ENCODE results near the gene RPL39L. TPM values are rescaled to one million over a fixed set of nuclear protein-coding genes. Genes with fewer than 3 reads are reported as not detected.
"Not testable (repeated sequence)": the region's sequence is repeated elsewhere in the genome, so short reads cannot be mapped to it uniquely, and the experiment has no call there.

RPL39L gene
- total RNA-seq, 1 experiment from 2014 or later = 3.3 TPM

DNA sequence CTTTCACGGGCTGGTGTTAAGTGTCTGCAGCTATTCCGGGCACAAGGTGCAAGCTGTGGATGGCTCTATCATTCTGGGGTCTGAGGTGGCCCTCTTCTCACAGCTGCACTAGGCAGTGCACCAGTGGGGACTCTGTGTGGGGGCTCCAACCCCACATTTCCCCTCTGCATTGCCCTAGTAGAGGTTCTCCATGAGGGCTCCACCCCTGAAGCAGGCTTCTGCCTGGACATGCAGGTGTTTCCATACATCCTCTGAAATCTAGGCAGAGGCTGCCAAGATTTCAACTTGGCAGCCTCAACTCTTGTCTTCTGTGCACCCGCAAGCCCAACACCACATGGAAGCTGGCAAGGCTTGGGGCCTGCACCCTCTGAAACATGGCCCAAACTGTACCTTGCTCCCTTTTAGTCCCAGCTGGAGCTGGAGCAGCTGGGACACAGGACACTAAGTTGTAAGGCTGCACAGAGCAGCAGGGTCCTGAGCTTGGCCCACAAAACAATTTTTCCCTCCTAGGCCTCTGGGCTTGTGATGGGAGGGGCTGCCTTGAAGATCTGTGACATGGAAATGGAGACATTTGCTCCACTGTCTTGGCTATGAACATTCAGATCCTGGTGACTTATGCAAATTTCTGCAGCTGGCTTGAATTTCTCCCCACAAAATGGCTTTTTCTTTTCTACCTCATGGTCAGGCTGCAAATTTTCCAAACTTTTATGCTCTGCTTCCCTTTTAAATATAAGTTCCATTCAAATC is 6.0 kb upstream of the RPL39L start:
- Mint-ChIP-seq H3K27me3 (ENCODE audit: insufficient read depth, unreplicated experiment) (no peaks in the 10 kb centered on the region), H3K27ac (ENCODE audit: low read depth, unreplicated experiment) (no peak overlapping the region), H3K4me3 (ENCODE audit: unreplicated experiment) (no peak overlapping the region), H3K4me1 (ENCODE audit: insufficient read depth, unreplicated experiment) (no peaks in the 10 kb centered on the region), H3K9me3 (ENCODE audit: unreplicated experiment) (peaks cover 8% of the 10 kb centered on the region), H3K36me3 (ENCODE audit: insufficient read depth, unreplicated experiment) (no peaks in the 10 kb centered on the region)
- ChIA-PET CTCF (interaction anchor here (0.6 kb wide), 1 partner anchor 174 kb away, joined by 3 read pairs; no protein-coding TSS in a partner anchor), POLR2A (no interaction called here)
- TF ChIP-seq, protein P1, sequence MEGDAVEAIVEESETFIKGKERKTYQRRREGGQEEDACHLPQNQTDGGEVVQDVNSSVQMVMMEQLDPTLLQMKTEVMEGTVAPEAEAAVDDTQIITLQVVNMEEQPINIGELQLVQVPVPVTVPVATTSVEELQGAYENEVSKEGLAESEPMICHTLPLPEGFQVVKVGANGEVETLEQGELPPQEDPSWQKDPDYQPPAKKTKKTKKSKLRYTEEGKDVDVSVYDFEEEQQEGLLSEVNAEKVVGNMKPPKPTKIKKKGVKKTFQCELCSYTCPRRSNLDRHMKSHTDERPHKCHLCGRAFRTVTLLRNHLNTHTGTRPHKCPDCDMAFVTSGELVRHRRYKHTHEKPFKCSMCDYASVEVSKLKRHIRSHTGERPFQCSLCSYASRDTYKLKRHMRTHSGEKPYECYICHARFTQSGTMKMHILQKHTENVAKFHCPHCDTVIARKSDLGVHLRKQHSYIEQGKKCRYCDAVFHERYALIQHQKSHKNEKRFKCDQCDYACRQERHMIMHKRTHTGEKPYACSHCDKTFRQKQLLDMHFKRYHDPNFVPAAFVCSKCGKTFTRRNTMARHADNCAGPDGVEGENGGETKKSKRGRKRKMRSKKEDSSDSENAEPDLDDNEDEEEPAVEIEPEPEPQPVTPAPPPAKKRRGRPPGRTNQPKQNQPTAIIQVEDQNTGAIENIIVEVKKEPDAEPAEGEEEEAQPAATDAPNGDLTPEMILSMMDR (IDR thresholded peaks at IDR 0.05; ENCODE audit: unreplicated experiment) = no peak
- no peak for DNase-seq (ENCODE audit: unreplicated experiment)
- BruUV-seq (replicated peaks) = no TSS peak
- intact Hi-C loops (cut with micrococcal nuclease) = no loop called here

DNA sequence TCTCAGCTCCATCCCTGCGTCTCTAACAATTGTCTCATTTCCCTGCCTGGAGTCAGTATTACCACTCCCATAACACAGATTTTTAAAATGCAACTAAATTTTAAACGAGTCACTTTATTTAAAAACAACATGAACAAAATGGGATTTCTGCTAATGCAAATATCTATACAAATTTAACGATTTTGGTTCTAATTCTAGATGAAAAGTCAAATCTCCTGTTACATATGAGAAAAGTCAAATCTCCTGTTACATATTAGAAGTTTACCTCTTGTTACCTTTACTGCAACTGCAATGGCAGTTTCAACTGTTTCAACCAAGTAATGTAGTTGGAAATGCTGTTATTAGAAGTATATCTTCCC is 578 bp upstream of the RPL39L start:
- H3K27ac Mint-ChIP-seq (ENCODE audit: low read depth, unreplicated experiment) = no peak overlapping the region
- TF ChIP-seq, protein P1 (IDR thresholded peaks at IDR 0.05; ENCODE audit: unreplicated experiment) = no peak
- H3K4me3 Mint-ChIP-seq (ENCODE audit: unreplicated experiment) = peak overlapping the region; percentile 66
- H3K36me3 Mint-ChIP-seq (ENCODE audit: insufficient read depth, unreplicated experiment) = no peaks in the 10 kb centered on the region
- ChIA-PET CTCF (interaction anchor here (0.7 to 3.5 kb wide), 6 partner anchors 10 to 288 kb away, joined by 3 to 23 read pairs (median 5); no protein-coding TSS in a partner anchor), POLR2A (interaction anchor here (1.6 kb wide), 1 partner anchor 356 kb away, joined by 6 read pairs; the partner anchor contains the start of gene EIF4A2)
- BruUV-seq (replicated peaks) = no TSS peak
- H3K4me1 Mint-ChIP-seq (ENCODE audit: insufficient read depth, unreplicated experiment) = no peaks in the 10 kb centered on the region
- H3K9me3 Mint-ChIP-seq (ENCODE audit: unreplicated experiment) = no peaks in the 10 kb centered on the region
- no peak for DNase-seq (ENCODE audit: unreplicated experiment)
- H3K27me3 Mint-ChIP-seq (ENCODE audit: insufficient read depth, unreplicated experiment) = no peaks in the 10 kb centered on the region
- intact Hi-C loops (cut with micrococcal nuclease) = no loop called here

DNA sequence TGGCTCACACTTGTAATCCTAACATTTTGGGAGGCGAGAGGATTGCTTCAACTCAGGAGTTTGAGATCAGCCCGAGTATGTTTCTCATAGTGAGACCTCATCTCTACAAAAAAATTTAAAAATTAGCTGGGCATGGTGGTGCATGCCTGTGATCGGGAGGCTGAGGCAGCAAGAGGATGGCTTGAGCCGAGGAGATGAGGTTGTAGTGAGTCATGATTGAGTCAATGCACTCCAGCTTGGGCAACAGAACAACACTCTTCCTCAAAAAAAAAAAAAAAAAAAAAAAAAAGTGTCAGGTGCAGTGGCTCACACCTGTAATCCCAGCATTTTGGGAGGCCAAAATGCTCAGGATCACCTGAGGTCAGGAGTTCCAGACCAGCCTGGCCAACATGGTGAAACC is 2.4 kb downstream of the RPL39L start:
- BruUV-seq (replicated peaks) = no TSS peak
- peak; percentile 85 for DNase-seq (ENCODE audit: unreplicated experiment)
- H3K4me3 Mint-ChIP-seq (ENCODE audit: unreplicated experiment) = no peak overlapping the region
- H3K27me3 Mint-ChIP-seq (ENCODE audit: insufficient read depth, unreplicated experiment) = no peaks in the 10 kb centered on the region
- ChIA-PET POLR2A (interaction anchor here (0.6 to 1.4 kb wide), 3 partner anchors 12 to 314 kb away, joined by 3 to 6 read pairs (median 4); no protein-coding TSS in a partner anchor), CTCF (interaction anchor here (0.6 to 3.5 kb wide), 4 partner anchors 23 to 441 kb away, joined by 3 to 20 read pairs (median 4); no protein-coding TSS in a partner anchor)
- H3K36me3 Mint-ChIP-seq (ENCODE audit: insufficient read depth, unreplicated experiment) = no peaks in the 10 kb centered on the region
- H3K4me1 Mint-ChIP-seq (ENCODE audit: insufficient read depth, unreplicated experiment) = no peaks in the 10 kb centered on the region
- intact Hi-C loops (cut with micrococcal nuclease) = no loop called here
- TF ChIP-seq, protein P1 (IDR thresholded peaks at IDR 0.05; ENCODE audit: unreplicated experiment) = no peak
- H3K27ac Mint-ChIP-seq (ENCODE audit: low read depth, unreplicated experiment) = no peak overlapping the region
- H3K9me3 Mint-ChIP-seq (ENCODE audit: unreplicated experiment) = no peaks in the 10 kb centered on the region

DNA sequence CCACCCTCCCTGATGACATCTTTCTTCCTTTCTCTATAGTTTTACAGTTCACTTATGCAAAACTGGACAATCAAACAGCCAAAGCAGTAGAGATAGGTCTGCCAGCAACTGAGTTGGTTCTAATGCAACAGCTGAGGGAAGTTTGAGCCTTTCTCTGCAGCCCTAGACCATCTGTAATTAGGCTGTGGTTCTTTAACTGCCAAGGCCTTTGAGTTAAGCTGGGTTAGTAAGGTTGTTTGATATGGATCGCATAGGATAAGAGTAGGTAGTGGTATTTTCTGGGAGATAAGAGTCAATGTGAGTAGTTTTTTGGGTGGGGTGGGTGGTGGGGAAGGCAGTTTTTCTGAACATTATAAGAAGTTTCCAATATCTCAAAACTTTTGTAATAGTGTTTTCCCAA is 3.0 kb downstream of the RPL39L start:
- no peak overlapping the region for H3K27ac Mint-ChIP-seq (ENCODE audit: low read depth, unreplicated experiment)
- H3K36me3 Mint-ChIP-seq (ENCODE audit: insufficient read depth, unreplicated experiment) = no peaks in the 10 kb centered on the region
- no TSS peak for BruUV-seq (replicated peaks)
- no peak for DNase-seq (ENCODE audit: unreplicated experiment)
- H3K4me3 Mint-ChIP-seq (ENCODE audit: unreplicated experiment) = no peak overlapping the region
- no peaks in the 10 kb centered on the region for H3K9me3 Mint-ChIP-seq (ENCODE audit: unreplicated experiment)
- TF ChIP-seq, protein P1 (IDR thresholded peaks at IDR 0.05; ENCODE audit: unreplicated experiment) = no peak
- CTCF ChIA-PET = interaction anchor here (0.6 to 0.9 kb wide), 3 partner anchors 24 to 543 kb away, joined by 3 to 4 read pairs (median 3); no protein-coding TSS in a partner anchor
- no peaks in the 10 kb centered on the region for H3K4me1 Mint-ChIP-seq (ENCODE audit: insufficient read depth, unreplicated experiment)
- POLR2A ChIA-PET = interaction anchor here (0.6 to 1.4 kb wide), 4 partner anchors 12 to 353 kb away, joined by 3 to 6 read pairs (median 5); partner anchors contain the start of gene EIF4A2
- no peaks in the 10 kb centered on the region for H3K27me3 Mint-ChIP-seq (ENCODE audit: insufficient read depth, unreplicated experiment)
- intact Hi-C loops (cut with micrococcal nuclease) = no loop called here

DNA sequence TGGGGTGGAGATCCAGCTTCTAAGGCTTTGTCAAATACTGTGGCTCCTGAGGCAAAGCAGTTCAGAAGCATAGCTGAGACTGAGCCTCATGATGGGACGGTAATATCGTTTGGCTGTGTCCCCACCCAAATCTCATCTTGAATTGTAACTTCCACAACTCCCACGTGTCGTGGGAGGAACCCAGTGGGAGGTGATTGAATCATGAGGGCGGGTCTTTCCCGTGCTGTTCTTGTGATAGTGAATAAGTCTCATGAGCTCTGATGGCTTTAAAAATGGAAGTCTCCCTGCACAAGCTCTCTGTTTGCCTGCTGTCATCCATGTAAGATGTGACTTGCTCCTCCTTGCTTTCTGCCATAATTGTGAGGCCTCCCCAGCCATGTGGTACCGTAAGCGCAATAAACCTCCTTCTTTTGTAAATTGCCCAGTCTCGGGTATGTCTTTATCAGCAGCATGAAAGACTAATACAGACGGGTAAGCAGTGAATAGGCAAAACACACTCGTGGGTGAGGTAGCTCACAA is 4.1 kb downstream of the RPL39L start:
- H3K9me3 Mint-ChIP-seq (ENCODE audit: unreplicated experiment); H3K27ac Mint-ChIP-seq (ENCODE audit: low read depth, unreplicated experiment); H3K4me3 Mint-ChIP-seq (ENCODE audit: unreplicated experiment); H3K36me3 Mint-ChIP-seq (ENCODE audit: insufficient read depth, unreplicated experiment); intact Hi-C loops (cut with micrococcal nuclease); BruUV-seq (replicated peaks); H3K27me3 Mint-ChIP-seq (ENCODE audit: insufficient read depth, unreplicated experiment); DNase-seq (ENCODE audit: unreplicated experiment): not testable (repeated sequence)
- ChIA-PET CTCF (interaction anchor here (0.6 to 1.3 kb wide), 5 partner anchors 16 to 544 kb away, joined by 3 to 5 read pairs (median 4); no protein-coding TSS in a partner anchor), POLR2A (interaction anchor here (1.2 to 1.3 kb wide), 2 partner anchors 300 to 352 kb away, joined by 4 to 6 read pairs; partner anchors contain the start of gene EIF4A2)
- peaks cover 10% of the 10 kb centered on the region for H3K4me1 Mint-ChIP-seq (ENCODE audit: insufficient read depth, unreplicated experiment)

DNA sequence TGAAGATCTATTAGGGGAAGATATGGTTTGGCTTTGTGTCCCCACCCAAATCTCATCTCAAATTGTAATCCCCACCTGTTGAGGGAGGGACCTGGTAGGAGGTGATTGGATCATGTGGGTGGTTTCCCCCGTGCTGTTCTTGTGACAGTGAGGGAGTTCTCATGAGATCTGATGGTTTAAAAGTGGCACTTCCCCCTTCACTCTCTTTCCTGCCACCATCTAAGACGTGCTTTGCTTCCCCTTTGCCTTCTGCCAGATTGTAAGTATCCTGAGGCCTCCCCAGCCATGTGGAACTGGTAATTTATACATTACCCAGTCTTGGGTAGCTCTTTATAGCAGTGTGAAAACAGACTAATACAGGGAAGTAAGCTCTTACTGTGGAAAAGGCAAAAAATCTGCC is 6.1 kb downstream of the RPL39L start:
- H3K36me3 Mint-ChIP-seq (ENCODE audit: insufficient read depth, unreplicated experiment); H3K27ac Mint-ChIP-seq (ENCODE audit: low read depth, unreplicated experiment); intact Hi-C loops (cut with micrococcal nuclease); H3K27me3 Mint-ChIP-seq (ENCODE audit: insufficient read depth, unreplicated experiment); H3K4me3 Mint-ChIP-seq (ENCODE audit: unreplicated experiment); BruUV-seq (replicated peaks); POLR2A ChIA-PET; H3K9me3 Mint-ChIP-seq (ENCODE audit: unreplicated experiment); DNase-seq (ENCODE audit: unreplicated experiment): not testable (repeated sequence)
- CTCF ChIA-PET = interaction anchor here (0.6 to 1.2 kb wide), 2 partner anchors 278 to 284 kb away, joined by 3 to 4 read pairs; no protein-coding TSS in a partner anchor
- peaks cover 12% of the 10 kb centered on the region for H3K4me1 Mint-ChIP-seq (ENCODE audit: insufficient read depth, unreplicated experiment)
